Kidney (tissue), 14 donors: ENCODE data around the gene SPATA2L. TPM values are rescaled to one million over a fixed set of nuclear protein-coding genes. Genes with fewer than 3 reads are reported as not detected.

Experiments used
- DNase-seq, 5 donors: peaks; one replicate each; pipeline ENCODE4 v3.0.0-alpha.2; 2013 to 2020
- FAIRE-seq: peaks from 2 replicates; lab custom pipeline; 2012; peaks lifted over from hg19 to GRCh38; lab: Jason Lieb, UNC
- H3K27ac ChIP-seq, 2 donors: one replicate each; pipeline ENCODE4 v1.7.0; 2013; ENCODE audit warnings: low read depth in 2 of 2, low read length in 2 of 2, inconsistent platforms in 1 of 2
- H3K27me3 ChIP-seq: one replicate; pipeline ENCODE4 v1.7.1; 2013; ENCODE audit warnings: low read length, inconsistent platforms; ENCODE audit not compliant: control insufficient read depth, insufficient read depth
- H3K36me3 ChIP-seq, 3 donors: one replicate each; pipeline versions ENCODE4 v1.7.0 to v1.7.1; 2013; ENCODE audit warnings: low read length in 3 of 3, control low read depth in 1 of 3, inconsistent platforms in 1 of 3; ENCODE audit not compliant: insufficient read depth in 3 of 3, control insufficient read depth in 2 of 3
- H3K4me1 ChIP-seq, 3 donors: one replicate each; pipeline versions ENCODE4 v1.7.0 to v1.7.1; 2013; ENCODE audit warnings: low read length in 3 of 3, inconsistent platforms in 1 of 3, low read depth in 1 of 3; ENCODE audit not compliant: control insufficient read depth in 2 of 3, insufficient read depth in 2 of 3
- H3K4me3 ChIP-seq, 3 donors: one replicate each; pipeline versions ENCODE4 v1.7.0 to v1.8.1; 2013; ENCODE audit warnings: low read length in 3 of 3, control low read depth in 1 of 3, inconsistent platforms in 1 of 3
- H3K9ac ChIP-seq, 3 donors: one replicate each; pipeline versions ENCODE4 v1.7.0 to v1.7.1; 2013; ENCODE audit warnings: low read length in 3 of 3, control low read depth in 1 of 3, inconsistent platforms in 1 of 3
- H3K9me3 ChIP-seq, 3 donors: one replicate each; pipeline versions ENCODE4 v1.7.0 to v1.7.1; 2013; ENCODE audit warnings: low read length in 3 of 3, control low read depth in 1 of 3, inconsistent platforms in 1 of 3; ENCODE audit not compliant: control insufficient read depth in 2 of 3, insufficient read depth in 1 of 3
- intact Hi-C: fragments of 100-400 bp; cut with DNase I; formaldehyde crosslinking; loops from one replicate; pipeline ENCODE4 v1.11.1; 2022
- polyA plus RNA-seq: library from polyadenylated mRNA; stranded (reverse); fragments of 350-450 nt; fragmentation: Illumina TruSeq; extraction: RNeasy Lipid Tissue Mini Kit (QIAGEN cat#74804); gene quantifications from one replicate; pipeline ENCODE4 v1.2.3, GENCODE V29; 2014; ENCODE audit warnings: low read depth, low replicate concordance; ENCODE audit not compliant: insufficient read depth
- total RNA-seq: library from RNA; stranded (reverse); fragmentation: NEBNext Ultra II Directional; extraction: Animal tissue kit (Norgen Biotek cat#: 25700); gene quantifications from one replicate; pipeline ENCODE4 v1.2.1, GENCODE V29; 2021
- TF ChIP-seq, protein P1 (sequence below): IDR thresholded peaks from 3 replicates; pipeline ENCODE4 v1.5.1; 2012; ENCODE audit warnings: mild to moderate bottlenecking, moderate library complexity, borderline replicate concordance; ENCODE audit not compliant: insufficient read depth; ENCODE audit errors: extremely low read depth
- donor health status: control.
- donor health status: control.
- donor health status: control.
- donor health status: control.
- donor health status: control.
- donor health status: DM: yes; HTN: yes; CAD: no.
- donor health status: Normal renal cell carcinoma (clear cell type).

The SPATA2L gene
- total and polyA plus RNA-seq, 2 donors from 2014 or later, result 12.6 to 15.1 TPM

DNA sequence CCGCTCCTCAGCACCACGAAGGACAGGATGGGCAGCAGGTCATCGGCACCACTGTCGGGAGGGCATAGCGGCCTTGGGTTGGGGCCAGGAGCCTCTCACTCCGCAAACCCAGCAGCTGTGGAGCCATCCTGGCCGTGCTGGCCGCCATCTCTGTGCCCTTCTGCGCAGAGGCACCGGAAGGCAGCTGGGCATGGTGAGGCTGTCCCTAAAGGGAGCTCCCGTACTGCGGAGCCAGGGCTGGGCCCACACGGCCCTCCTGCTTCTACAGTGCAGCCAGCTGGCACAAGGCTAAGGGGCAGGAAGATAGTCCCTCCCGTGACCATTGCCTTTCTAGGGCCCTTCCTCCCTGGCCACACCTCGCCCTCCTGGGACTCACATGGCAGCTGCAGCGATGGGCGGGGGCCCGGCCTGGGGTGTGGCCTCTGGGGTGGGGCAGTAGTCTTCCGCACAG lies 7.0 kb upstream of the SPATA2L start:
- Histone ChIP-seq H3K27ac (no peak overlapping the region), H3K9me3 (no peaks in the 10 kb centered on the region), H3K4me1 (no peaks in the 10 kb centered on the region), H3K27me3 (no peaks in the 10 kb centered on the region), H3K36me3 (no peaks in the 10 kb centered on the region), H3K9ac (no peak overlapping the region), H3K4me3 (no peak overlapping the region)
- intact Hi-C loops, result loop anchor here (10.0 kb wide), 1 partner anchor 156 kb away; no protein-coding TSS in a partner anchor
- TF ChIP-seq, protein P1, sequence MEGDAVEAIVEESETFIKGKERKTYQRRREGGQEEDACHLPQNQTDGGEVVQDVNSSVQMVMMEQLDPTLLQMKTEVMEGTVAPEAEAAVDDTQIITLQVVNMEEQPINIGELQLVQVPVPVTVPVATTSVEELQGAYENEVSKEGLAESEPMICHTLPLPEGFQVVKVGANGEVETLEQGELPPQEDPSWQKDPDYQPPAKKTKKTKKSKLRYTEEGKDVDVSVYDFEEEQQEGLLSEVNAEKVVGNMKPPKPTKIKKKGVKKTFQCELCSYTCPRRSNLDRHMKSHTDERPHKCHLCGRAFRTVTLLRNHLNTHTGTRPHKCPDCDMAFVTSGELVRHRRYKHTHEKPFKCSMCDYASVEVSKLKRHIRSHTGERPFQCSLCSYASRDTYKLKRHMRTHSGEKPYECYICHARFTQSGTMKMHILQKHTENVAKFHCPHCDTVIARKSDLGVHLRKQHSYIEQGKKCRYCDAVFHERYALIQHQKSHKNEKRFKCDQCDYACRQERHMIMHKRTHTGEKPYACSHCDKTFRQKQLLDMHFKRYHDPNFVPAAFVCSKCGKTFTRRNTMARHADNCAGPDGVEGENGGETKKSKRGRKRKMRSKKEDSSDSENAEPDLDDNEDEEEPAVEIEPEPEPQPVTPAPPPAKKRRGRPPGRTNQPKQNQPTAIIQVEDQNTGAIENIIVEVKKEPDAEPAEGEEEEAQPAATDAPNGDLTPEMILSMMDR, result no peak
- FAIRE-seq (no peak), DNase-seq (peak in 1 of 5 donors; percentile 71)

DNA sequence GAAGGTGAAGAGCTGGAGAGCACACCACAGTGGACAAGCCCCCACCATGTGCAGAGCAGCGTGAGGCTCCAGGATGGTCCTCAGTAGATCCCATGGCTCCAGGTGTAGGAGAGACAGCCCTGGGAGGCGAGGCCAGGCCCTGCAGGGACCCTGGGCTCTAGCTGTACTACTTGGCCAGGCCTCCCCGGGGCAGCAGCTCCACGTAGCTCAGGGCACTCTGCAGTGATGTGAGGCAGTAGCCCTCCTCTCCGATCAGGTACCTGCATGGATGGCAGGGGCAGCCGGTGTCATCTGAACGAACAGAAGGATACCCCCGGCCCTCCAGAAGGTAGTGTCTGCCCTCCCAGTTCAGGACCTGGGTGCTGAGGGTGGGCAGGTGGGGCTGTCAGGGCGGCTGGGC lies 6.2 kb upstream of the SPATA2L start:
- peak in 1 of 5 donors; percentile 33 for DNase-seq
- H3K36me3 ChIP-seq, result no peaks in the 10 kb centered on the region
- no peak overlapping the region for H3K27ac ChIP-seq
- H3K4me1 ChIP-seq, result no peaks in the 10 kb centered on the region
- H3K4me3 ChIP-seq, result no peak overlapping the region
- intact Hi-C loops, result loop anchor here (10.0 kb wide), 1 partner anchor 157 kb away; no protein-coding TSS in a partner anchor
- H3K9ac ChIP-seq, result no peak overlapping the region
- H3K27me3 ChIP-seq, result no peaks in the 10 kb centered on the region
- TF ChIP-seq, protein P1, result no peak
- H3K9me3 ChIP-seq, result no peaks in the 10 kb centered on the region
- no peak for FAIRE-seq

DNA sequence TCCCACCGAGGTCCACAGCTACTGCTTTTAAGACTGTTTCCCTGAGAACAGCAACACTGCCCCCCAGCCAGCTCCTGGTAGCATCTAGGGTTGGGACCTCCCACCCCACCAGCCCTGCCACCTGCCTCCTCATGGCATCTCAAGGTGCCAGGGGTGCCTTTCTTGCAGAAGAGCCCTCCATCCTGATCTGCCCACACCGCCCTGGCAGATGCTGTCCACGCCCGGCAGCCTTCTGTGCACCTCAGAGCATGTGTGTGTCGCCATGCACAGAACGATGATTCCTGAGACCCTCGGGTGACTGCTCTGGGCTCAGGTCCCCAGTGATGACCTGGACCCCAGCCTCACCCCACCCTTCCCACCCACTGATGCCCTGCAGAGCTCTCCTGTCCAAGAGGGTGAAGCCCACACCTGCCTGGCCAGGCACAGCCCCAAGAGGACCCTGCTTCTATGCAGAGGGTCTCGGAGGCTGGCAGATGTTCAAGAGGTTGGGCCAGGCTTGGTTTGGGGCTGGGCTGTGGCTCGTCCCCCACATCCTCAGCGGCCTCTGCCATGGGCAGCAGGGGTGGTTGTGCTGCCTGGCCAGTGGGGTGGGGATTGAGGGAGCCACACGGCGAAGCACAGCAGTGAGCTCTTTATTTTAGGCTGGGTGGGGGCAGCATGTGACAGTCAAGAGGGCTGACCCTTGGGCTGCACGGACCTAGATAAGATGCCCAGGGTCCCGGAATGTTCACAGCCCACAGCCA lies 5.2 kb upstream of the SPATA2L start:
- H3K4me3 ChIP-seq, result no peak overlapping the region
- TF ChIP-seq, protein P1, result no peak
- no peak for FAIRE-seq
- no peaks in the 10 kb centered on the region for H3K9me3 ChIP-seq
- no peaks in the 10 kb centered on the region for H3K27me3 ChIP-seq
- no peak overlapping the region for H3K9ac ChIP-seq
- peak in 2 of 5 donors; percentile 53 to 74 for DNase-seq
- no peaks in the 10 kb centered on the region for H3K36me3 ChIP-seq
- intact Hi-C loops, result loop anchor here (10.0 kb wide), 1 partner anchor 158 kb away; no protein-coding TSS in a partner anchor
- no peak overlapping the region for H3K27ac ChIP-seq
- peaks cover 0 to 3% (median 0%) of the 10 kb centered on the region in 3 donors for H3K4me1 ChIP-seq
